Glomerular visceral epithelial cell (primary cell): ENCODE data around the gene UBE2J1.
"Not testable (repeated sequence)": the region's sequence is repeated elsewhere in the genome, so short reads cannot be mapped to it uniquely, and the experiment has no call there.

Source experiments
- DNase-seq: peaks from one replicate; pipeline ENCODE4 v3.0.0-alpha.2; 2016; ENCODE audit errors: extremely low spot score

UBE2J1 gene

DNA sequence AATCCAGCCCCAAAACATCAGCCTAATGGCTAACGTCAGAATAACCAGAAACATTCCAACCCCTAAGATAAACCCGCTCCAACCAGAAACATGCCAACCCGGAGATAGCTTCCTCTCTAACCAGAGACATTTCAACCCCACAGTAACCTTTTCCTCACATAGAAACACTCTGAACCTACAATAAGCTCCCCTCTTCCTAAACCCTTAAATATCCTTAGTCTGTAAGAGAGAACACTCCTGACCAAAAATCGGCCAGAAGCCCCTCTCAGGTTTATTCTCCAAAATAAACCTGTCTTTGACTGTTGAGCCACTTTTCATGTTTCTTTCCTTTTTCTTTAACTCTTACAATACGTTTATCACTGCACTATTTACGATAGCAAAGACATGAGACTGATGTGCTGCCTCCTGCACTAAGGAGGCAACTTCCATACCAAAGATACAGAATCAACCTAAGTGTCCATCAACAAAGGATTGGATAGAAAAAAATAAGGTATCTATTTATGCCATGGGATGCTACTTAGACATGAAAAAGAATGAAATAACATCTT is 32.4 kb downstream of the UBE2J1 start:
- no peak for DNase-seq

DNA sequence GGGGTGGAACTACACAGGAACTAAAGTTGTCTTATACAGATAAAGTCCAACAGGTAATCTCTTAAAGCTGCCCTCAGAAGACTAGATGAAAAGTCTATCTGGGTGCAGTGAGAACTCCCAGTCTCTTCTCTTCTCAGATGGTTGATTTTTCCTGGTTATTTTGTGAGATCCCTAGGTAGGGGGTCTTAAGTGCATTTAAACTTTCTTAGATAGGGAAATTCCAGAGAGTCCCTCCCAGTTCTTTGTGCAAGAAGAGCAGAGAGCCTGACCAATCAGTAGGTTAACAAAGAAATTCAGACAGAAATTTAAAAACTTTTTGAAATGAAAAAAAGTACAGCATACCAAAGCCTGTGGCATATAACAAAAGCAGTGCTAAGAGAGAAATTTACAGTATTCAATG is 35.5 kb downstream of the UBE2J1 start:
- no peak for DNase-seq

- no peak for DNase-seq
Observed at GRCh38 chr6:89315249-89315885, 37.2 kb downstream of the UBE2J1 start, which contains the start of gene GABRR2. Gene GABRR2 (minus strand): TSS chr6:89315299. CDS start chr6:89315165, 134 bp downstream.

DNA sequence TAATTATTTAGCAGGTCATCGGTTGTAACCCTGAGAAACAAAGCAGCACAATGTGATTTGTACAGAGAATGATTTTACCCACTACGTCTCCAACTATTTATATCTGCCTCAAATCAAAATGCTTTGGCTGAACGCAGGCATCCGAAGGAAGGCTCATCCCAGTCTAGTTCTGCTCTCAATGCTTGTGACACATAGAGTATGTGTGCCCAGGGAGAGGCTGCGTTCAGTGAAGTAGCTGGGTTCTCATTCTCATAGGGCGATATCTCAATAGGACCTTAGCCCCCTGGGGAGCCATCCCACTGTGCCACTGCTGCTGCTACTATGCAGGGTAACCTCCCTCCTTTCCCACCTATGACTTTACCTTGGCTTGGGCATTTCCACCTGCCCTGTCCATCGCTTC is 37.8 kb downstream of the UBE2J1 start:
- no peak for DNase-seq

DNA sequence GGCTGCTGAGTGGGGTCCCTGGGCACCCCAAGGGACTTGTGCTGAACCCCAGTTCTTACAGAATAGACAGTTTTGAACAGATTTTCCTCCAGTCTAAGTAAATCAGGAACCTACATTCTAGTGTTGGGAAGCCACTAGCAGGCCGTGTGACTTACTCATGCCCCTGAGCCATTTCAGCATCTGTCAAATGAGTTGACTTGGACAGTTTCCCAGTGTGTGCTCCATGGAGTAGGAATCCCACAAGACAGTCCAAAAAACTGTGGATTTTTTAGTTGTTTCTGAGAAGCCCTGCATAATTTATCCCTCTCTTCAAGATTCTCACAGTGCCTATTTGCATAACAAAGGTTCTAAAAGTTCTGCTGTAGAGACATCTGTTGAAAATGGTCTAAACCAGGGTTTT is 39.5 kb downstream of the UBE2J1 start:
- DNase-seq = peak; percentile 55

- DNase-seq = peak; percentile 79
Observed at GRCh38 chr6:89311853-89312531, 40.5 kb downstream of the UBE2J1 start.

- DNase-seq = peak; percentile 27
Observed at GRCh38 chr6:89311530-89311852, 41.0 kb downstream of the UBE2J1 start.

- peak; percentile 82 for DNase-seq
Observed at GRCh38 chr6:89310929-89311328, 41.6 kb downstream of the UBE2J1 start.

DNA sequence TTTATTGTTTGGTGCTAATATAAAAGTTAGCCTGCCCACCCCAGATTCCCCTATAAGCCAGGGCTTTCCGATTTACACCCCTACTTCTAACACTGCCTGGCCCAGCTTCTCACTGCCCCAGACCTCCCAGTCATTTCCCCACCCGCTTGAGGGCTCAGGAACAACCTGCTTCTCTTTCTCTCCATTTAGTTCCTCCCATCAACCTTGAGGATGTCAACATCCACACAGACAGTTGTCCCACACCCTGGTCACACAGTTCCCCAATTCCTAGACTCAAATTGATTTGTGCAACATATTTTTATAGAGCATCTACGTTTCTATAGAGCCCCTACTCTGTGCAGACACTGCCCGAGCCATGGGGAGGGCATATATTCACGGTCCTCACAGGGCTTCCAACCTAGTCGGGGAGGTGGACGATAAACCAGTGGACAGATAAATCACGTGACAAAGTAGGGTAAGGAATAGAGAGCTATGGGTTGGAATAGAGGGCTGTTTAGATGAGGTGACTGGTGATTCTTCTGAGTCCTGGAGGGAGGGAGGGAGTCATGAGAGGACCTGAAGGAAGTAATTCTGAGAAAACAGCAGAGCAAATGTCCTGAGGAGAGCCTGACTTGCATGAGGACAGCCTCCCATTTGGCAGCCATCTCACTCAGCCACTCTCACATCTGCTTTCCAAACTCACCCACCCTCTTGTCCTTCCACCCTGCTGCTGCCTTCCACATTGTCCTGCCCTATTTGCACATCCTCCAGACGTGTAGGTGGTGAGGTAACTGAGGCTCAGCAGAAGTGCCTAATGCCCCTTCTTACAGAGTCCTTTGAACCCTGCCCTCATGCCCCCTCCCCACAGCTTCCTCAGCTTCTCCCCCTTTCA is 43.8 kb downstream of the UBE2J1 start:
- DNase-seq = no peak

GRCh38 chr6:89304517-89304916 is 48.0 kb downstream of the UBE2J1 start:
- DNase-seq = not testable (repeated sequence)

GRCh38 chr6:89302936-89303335 is 49.6 kb downstream of the UBE2J1 start:
- no peak for DNase-seq

DNA sequence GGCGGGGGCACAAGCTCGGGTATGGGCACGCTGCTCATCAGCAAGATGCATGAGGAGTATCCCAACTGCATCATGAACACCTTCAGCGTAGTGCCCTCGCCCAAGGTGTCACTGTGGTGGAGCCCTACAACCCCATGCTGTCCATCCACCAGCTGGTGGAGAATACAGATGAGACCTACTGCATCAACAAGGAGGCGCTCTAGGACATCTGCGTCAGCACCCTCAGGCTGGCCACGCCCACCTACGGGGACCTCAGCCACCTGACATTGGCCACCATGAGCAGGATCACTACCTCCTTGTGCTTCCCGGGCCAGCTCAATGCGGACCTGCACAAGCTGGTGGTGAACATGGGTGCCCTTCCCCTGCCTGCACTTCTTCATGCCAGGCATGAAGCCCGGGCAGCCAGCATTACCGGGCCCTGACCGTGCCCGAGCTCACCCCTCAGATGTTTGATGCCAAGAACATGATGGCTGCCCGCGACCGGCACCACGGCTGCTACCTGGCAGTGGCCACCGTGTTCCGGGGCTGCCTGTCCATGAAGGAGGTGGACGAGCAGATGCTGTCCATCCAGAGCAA is 50.2 kb downstream of the UBE2J1 start:
- DNase-seq = no peak

GRCh38 chr6:89301586-89302194 is 50.8 kb downstream of the UBE2J1 start:
- DNase-seq = no peak

DNA sequence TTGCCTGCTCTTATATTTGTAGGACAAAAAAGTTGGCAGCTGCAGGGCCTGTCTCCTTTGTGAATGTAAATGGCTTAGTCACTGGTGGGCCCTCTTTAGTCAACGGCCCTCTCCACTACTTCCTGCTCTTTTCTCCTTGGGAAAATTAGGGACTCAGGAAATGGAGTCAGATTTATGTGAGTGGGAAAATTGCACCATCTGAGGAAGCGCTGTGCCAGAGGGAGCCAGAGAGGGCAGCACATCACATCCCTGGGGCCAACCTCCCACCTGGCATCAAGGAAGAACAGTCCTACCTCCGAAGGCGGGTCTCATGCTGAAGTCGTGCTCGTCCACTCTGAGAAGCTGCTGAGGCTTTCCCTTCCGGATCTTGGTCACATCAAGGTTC is 53.1 kb downstream of the UBE2J1 start:
- DNase-seq = peak; percentile 37

DNA sequence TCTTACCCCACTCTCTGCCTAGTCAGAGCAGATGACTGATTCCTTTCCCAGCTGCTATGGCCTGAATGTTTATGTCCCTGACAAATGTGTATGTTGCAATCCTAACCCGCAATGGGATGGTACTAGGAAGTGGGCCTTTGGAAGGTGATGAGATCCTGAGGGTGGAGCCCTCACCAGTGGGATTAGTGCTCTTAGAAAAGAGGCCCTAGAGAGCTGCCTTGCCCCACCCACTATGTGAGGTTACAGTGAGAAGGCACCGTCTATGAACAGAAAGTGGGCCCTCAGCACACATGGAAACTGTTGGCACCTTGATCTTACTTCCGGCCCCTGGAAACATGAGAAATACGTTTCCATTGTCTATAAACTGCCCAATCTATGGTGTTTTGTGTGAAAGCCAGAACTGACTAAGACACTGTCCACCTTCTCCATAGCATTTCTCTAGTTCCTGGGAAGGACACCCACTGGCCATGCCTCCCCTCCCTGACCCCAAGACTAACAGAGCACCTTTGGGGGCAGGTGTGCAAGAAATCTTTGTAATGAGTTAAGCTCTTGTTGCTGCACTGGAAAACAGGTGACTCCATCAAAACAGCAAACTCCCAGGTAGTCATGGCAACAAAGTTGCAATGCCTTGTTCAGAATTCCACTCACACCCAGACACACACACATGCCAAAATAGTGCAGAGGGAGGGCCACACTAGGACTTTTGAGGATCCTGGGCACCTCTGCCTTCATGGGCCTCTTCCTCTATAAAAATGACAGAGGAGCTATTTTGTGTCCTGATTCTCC is 53.6 kb downstream of the UBE2J1 start:
- DNase-seq = peak; percentile 87

GRCh38 chr6:89297695-89298351 is 54.7 kb downstream of the UBE2J1 start:
- peak; percentile 98 for DNase-seq

GRCh38 chr6:89295981-89296380 is 56.5 kb downstream of the UBE2J1 start:
- no peak for DNase-seq

DNA sequence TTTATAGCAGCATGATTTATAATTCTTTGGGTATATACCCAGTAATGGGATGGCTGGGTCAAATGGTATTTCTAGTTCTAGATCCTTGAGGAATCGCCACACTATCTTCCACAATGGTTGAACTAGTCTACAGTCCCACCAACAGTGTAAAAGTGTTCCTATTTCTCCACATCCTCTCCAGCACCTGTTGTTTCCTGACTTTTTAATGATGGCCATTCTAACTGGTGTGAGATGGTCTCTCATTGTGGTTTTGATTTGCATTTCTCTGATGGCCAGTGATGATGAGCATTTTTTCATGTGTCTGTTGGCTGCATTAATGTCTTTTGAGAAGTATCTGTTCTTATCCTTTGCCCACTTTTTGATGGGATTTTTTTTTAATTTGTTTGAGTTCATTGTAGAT is 57.4 kb downstream of the UBE2J1 start:
- not testable (repeated sequence) for DNase-seq

DNA sequence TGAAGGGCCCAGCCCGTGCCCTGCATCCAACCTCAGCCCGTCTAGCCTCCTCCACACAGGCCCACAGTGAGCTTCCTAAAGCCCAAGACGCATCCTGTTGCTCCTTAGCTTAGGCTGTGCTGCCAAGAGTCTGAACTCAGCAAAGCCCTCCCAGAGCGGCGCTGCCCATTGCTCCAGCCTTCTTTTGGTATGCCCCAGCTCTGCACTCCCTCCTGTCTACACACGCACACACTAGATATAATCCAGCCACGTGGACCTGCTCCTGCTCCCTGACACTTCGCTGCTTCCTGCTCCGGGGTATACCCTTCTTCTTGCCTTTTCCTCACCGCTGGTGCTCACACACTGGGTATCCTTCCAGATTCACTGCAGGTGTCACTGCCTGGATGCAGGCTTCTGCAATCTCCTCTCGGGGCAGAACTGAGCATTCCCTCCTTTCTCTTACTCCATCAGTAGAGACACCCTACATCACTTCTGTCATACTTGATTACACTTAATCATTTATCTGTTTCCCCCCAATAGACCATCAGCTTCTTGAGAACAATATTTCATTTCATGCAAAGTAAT is 61.2 kb downstream of the UBE2J1 start:
- DNase-seq = no peak
